H1 (cell line): Measurements from ENCODE around the gene KIF5C. TPM values are rescaled to one million over a fixed set of nuclear protein-coding genes. Genes with fewer than 3 reads are reported as not detected.

Experiments
- CHD1 ChIP-seq: IDR thresholded peaks from 2 replicates; pipeline ENCODE4 v1.6.1; 2012; ENCODE audit warnings: low read depth, low read length, improper control_type of control experiment
- CTCF ChIP-seq, 3 experiments: IDR thresholded peaks; 1 replicate in 2 of 3; 2 replicates in 1 of 3; pipeline versions ENCODE4 v1.5.1 to v1.6.1; 2011; ENCODE audit warnings: low read length in 3 of 3, mild to moderate bottlenecking in 3 of 3, inconsistent platforms in 2 of 3, low read depth in 1 of 3, moderate library complexity in 1 of 3; ENCODE audit not compliant: insufficient read depth in 1 of 3; ENCODE audit errors: control extremely low read depth in 1 of 3
- EZH2 ChIP-seq: fragments of 200-600 bp; sonication (generic); IDR thresholded peaks from 2 replicates; pipeline ENCODE4 v1.7.1; 2012; ENCODE audit warnings: low read depth, mild to moderate bottlenecking, moderate library complexity, low read length, inconsistent platforms; ENCODE audit not compliant: severe bottlenecking
- KDM4A ChIP-seq: IDR thresholded peaks from one replicate; pipeline ENCODE4 v1.7.1; 2012; ENCODE audit warnings: low read depth, mild to moderate bottlenecking, moderate library complexity, low read length, inconsistent platforms; ENCODE audit not compliant: severe bottlenecking
- PHF8 ChIP-seq: fragments of 200-600 bp; sonication (generic); conservative IDR thresholded peaks from 2 replicates; pipeline ENCODE4 v1.7.1; 2012; ENCODE audit warnings: low read depth, mild to moderate bottlenecking, inconsistent platforms, low read length, moderate library complexity
- POLR2AphosphoS5 ChIP-seq: IDR thresholded peaks from 2 replicates; pipeline ENCODE4 v1.6.1; 2011; ENCODE audit warnings: low read depth, low read length
- SP2 ChIP-seq: IDR thresholded peaks from 2 replicates; pipeline ENCODE4 v1.6.1; 2012; ENCODE audit warnings: mild to moderate bottlenecking, low read length, inconsistent platforms
- polyA plus RNA-seq, 7 experiments: library from polyadenylated mRNA; depleted of rRNA in 3 of 7; stranded (reverse) in 5 of 7; unstranded in 2 of 7; fragments of >200 nt in 5 of 7; fragments of 200-250 nt in 2 of 7; gene quantifications; 1 replicate in 5 of 7; 2 replicates in 1 of 7; 4 replicates in 1 of 7; pipeline versions ENCODE4 v1.2.1 to v1.2.3, GENCODE V29; 2011 to 2013; ENCODE audit warnings: missing spikeins in 2 of 7, mixed read lengths in 2 of 7
- total RNA-seq: library from RNA; stranded (reverse); fragmentation: NEBNext Ultra II Directional; extraction: Animal tissue kit (Norgen Biotek cat#: 25700); gene quantifications from 2 replicates; pipeline ENCODE4 v1.2.1, GENCODE V29; 2021

KIF5C gene
- total and polyA plus RNA-seq, 2 of the 8 experiments (the other 6 are each of a cell fraction or from before 2014, with no cell fraction given), result 16.3 to 66.4 TPM

GRCh38 chr2:149055751-149056150 lies 180.7 kb downstream of the KIF5C start (continued):
- TF ChIP-seq PHF8, result no peak
- no peak for TF ChIP-seq POLR2AphosphoS5
- TF ChIP-seq CTCF (IDR thresholded peaks at IDR 0.05; ENCODE audit: control extremely low read depth in 1 of 3, insufficient read depth in 1 of 3, low read depth in 1 of 3, low read length in 3 of 3), result no peak
- no peak for TF ChIP-seq SP2
- no peak for TF ChIP-seq EZH2
- no peak for TF ChIP-seq CHD1
- no peak for TF ChIP-seq KDM4A
